ENCODE results near the gene ADAM10.

- TF ChIP-seq YY1 (IDR thresholded peaks at IDR 0.05; ENCODE audit: insufficient read depth, insufficient read length) (no peak), ZNF274 (IDR thresholded peaks at IDR 0.05; ENCODE audit: low read depth, low read length) (no peak)
Measured at GRCh38 chr15:58555162-58556027, 194.1 kb downstream of the ADAM10 start.

Measured in NT2/D1 (cell line).